A673 (cell line): Measurements from ENCODE around the gene ZNF277. TPM values are rescaled to one million over a fixed set of nuclear protein-coding genes. Genes with fewer than 3 reads are reported as not detected.

ENCODE experiments used
- BruUV-seq: library from RNA; stranded (reverse); fragments of 400-500 nt; replicated peaks from 2 replicates; lab custom pipeline; 2021; lab: Mats Ljungman, UMichigan
- CTCF ChIA-PET: fragments of 300-600 bp; sonication (Branson Sonifier 250); formaldehyde crosslinking; loops from one replicate; lab custom pipeline; 2022; ENCODE audit warnings: antibody characterized with exemption; lab: Charles Lee
- POLR2A ChIA-PET: fragments of 300-600 bp; sonication (Branson Sonifier 250); formaldehyde crosslinking; loops from one replicate; lab custom pipeline; 2022; ENCODE audit warnings: antibody characterized with exemption; ENCODE audit not compliant: low non-redundant PET; lab: Charles Lee
- DNase-seq: peaks from one replicate; pipeline ENCODE4 v3.0.0-alpha.2; 2015; ENCODE audit warnings: low spot score
- H3K27ac ChIP-seq: fragments of 200-600 bp; sonication (generic); 2 replicates; pipeline ENCODE4 v1.5.1; 2016; ENCODE audit warnings: mixed run types, low read depth, mild to moderate bottlenecking, mixed read lengths, antibody characterized with exemption, low read length; ENCODE audit not compliant: poor library complexity, severe bottlenecking
- H3K27me3 ChIP-seq: fragments of 200-600 bp; sonication (generic); replicated peaks from 2 replicates; pipeline ENCODE4 v1.6.1; 2017; ENCODE audit warnings: mixed run types, low read depth, mild to moderate bottlenecking, mixed read lengths, antibody characterized with exemption, low read length; ENCODE audit not compliant: insufficient read depth, poor library complexity
- H3K36me3 ChIP-seq: fragments of 200-600 bp; sonication (generic); 2 replicates; pipeline ENCODE4 v1.6.1; 2016; ENCODE audit warnings: mixed run types, mild to moderate bottlenecking, mixed read lengths, antibody characterized with exemption, low read length; ENCODE audit not compliant: insufficient read depth, poor library complexity, severe bottlenecking
- H3K4me1 ChIP-seq: fragments of 200-600 bp; sonication (generic); 2 replicates; pipeline ENCODE4 v1.6.1; 2017; ENCODE audit warnings: mixed run types, mild to moderate bottlenecking, mixed read lengths, antibody characterized with exemption, low read length; ENCODE audit not compliant: insufficient read depth, poor library complexity, severe bottlenecking
- H3K4me3 ChIP-seq: fragments of 200-600 bp; sonication (generic); 2 replicates; pipeline ENCODE4 v1.5.1; 2016; ENCODE audit warnings: low read depth, mixed run types, mild to moderate bottlenecking, mixed read lengths, low read length; ENCODE audit not compliant: poor library complexity, severe bottlenecking
- H3K9me3 ChIP-seq: fragments of 200-600 bp; sonication (generic); 2 replicates; pipeline ENCODE4 v1.6.1; 2016; ENCODE audit warnings: mixed run types, low read depth, mild to moderate bottlenecking, mixed read lengths, antibody characterized with exemption, low read length; ENCODE audit not compliant: poor library complexity, severe bottlenecking
- EZH2 ChIP-seq: fragments of 200-600 bp; sonication (generic); IDR thresholded peaks from 2 replicates; pipeline ENCODE4 v1.6.1; 2017; ENCODE audit warnings: borderline replicate concordance, low read depth, mild to moderate bottlenecking, mixed read lengths, antibody characterized with exemption, low read length; ENCODE audit not compliant: poor library complexity, severe bottlenecking
- intact Hi-C: fragments of 100-400 bp; cut with micrococcal nuclease; formaldehyde crosslinking; loops from one replicate; pipeline ENCODE4 v1.10.0; 2022; ENCODE audit not compliant: unreplicated experiment
- total RNA-seq: library from RNA; stranded (reverse); gene quantifications from 2 replicates; pipeline ENCODE4 v1.2.3, GENCODE V29; 2021
- TF ChIP-seq, protein P1 (sequence below): fragments of 300-800, 200-600 bp; sonication (generic); conservative IDR thresholded peaks from 2 replicates; pipeline ENCODE4 v1.5.1; 2017; ENCODE audit warnings: low read depth, mild to moderate bottlenecking, antibody characterized with exemption, low read length, moderate library complexity, mixed read lengths

ZNF277 gene
- total RNA-seq, 1 experiment from 2014 or later: 17.7 TPM

DNA sequence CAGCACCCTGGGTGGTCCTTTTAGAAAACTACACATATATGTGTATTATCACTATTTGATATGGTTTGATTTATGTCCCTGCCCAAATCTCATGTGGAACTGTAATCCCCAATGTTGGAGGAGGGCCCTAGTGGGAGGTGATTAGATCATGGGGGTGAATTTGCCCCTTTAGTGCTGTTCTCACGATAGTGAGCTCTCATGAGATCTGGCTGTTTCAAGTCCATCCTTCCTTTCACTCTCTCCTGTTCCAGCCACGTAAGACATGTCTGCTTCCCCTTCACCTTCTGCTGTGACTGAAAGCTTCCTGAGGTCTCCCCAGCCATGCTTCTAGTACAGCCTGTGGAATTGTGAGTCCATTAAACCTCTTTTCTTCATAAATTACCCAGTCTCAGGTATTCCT is 37.6 kb upstream of the ZNF277 start:
- CTCF ChIA-PET: no interaction called here
- no peak for DNase-seq
- no peak overlapping the region for H3K27ac ChIP-seq
- intact Hi-C loops: no loop called here
- no peak overlapping the region for H3K4me3 ChIP-seq
- no peaks in the 10 kb centered on the region for H3K27me3 ChIP-seq
- no TSS peak for BruUV-seq
- peaks cover 12% of the 10 kb centered on the region for H3K4me1 ChIP-seq
- H3K9me3 ChIP-seq: no peaks in the 10 kb centered on the region
- POLR2A ChIA-PET: no interaction called here
- no peak for TF ChIP-seq EZH2
- TF ChIP-seq, protein P1, sequence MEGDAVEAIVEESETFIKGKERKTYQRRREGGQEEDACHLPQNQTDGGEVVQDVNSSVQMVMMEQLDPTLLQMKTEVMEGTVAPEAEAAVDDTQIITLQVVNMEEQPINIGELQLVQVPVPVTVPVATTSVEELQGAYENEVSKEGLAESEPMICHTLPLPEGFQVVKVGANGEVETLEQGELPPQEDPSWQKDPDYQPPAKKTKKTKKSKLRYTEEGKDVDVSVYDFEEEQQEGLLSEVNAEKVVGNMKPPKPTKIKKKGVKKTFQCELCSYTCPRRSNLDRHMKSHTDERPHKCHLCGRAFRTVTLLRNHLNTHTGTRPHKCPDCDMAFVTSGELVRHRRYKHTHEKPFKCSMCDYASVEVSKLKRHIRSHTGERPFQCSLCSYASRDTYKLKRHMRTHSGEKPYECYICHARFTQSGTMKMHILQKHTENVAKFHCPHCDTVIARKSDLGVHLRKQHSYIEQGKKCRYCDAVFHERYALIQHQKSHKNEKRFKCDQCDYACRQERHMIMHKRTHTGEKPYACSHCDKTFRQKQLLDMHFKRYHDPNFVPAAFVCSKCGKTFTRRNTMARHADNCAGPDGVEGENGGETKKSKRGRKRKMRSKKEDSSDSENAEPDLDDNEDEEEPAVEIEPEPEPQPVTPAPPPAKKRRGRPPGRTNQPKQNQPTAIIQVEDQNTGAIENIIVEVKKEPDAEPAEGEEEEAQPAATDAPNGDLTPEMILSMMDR: no peak
- H3K36me3 ChIP-seq: no peaks in the 10 kb centered on the region

DNA sequence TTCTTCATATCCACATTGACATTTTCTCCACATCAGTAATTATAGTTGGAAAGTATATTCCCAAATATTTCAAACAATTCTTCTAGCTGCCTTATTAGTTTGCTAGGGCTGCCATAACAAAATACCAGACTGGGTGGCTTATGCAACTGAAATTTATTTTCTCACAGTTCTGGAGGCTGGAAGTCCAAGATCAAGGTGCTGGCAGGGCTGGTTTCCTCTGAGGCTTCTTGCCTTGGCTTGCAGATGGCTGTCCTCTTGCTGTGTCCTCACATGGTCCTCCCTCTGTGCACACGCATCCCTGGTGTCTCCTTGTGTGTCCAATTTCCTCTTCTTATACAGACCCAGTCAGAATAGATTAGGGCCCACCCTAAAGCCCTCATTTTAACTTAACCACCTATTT is 34.8 kb upstream of the ZNF277 start:
- Histone ChIP-seq H3K9me3 (no peaks in the 10 kb centered on the region), H3K4me3 (no peak overlapping the region), H3K27ac (no peak overlapping the region), H3K27me3 (no peaks in the 10 kb centered on the region), H3K4me1 (peaks cover 12% of the 10 kb centered on the region), H3K36me3 (no peaks in the 10 kb centered on the region)
- ChIA-PET POLR2A (no interaction called here), CTCF (no interaction called here)
- DNase-seq: no peak
- BruUV-seq: no TSS peak
- TF ChIP-seq EZH2: no peak
- TF ChIP-seq, protein P1: no peak
- intact Hi-C loops: no loop called here

DNA sequence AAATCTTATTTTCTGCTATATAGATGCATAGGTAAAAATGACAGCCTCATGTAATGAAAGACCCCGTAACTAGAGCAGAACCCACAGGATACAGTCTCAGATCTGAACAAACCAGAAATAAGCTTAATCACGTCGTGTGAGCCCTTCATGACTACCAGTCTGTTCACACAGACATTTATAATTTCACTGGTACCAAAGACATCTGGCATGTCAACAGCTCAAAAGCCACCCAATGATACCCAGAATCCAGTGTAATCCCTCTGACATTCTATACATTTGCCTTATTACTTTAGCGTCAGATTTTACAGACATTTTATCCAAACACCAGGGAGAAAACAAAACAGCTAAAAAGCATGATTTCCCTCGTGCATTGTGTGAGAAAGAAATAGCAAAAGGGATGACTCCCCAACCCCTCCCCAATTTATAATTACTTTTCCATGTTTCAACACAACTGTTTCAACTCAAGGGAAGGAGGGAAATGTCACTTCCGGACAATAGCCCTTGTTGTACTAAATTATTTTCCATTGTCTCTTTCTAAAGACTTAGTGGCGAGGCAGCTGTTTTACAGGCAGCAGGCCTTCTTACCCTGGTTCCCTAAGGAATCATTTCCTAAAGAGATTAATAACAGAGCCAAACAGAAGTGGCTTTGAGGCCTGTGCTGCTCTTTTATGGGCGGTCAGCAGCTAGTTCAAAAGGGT is 33.5 kb upstream of the ZNF277 start:
- peak; percentile 47 for DNase-seq
- Histone ChIP-seq H3K9me3 (no peaks in the 10 kb centered on the region), H3K4me3 (no peak overlapping the region), H3K36me3 (no peaks in the 10 kb centered on the region), H3K27ac (no peak overlapping the region), H3K4me1 (peaks cover 12% of the 10 kb centered on the region), H3K27me3 (no peaks in the 10 kb centered on the region)
- BruUV-seq: no TSS peak
- intact Hi-C loops: no loop called here
- CTCF ChIA-PET: no interaction called here
- POLR2A ChIA-PET: no interaction called here
- TF ChIP-seq, protein P1: no peak
- no peak for TF ChIP-seq EZH2
